Measurements from ENCODE around the gene NT5E. TPM values are rescaled to one million over a fixed set of nuclear protein-coding genes. Genes with fewer than 3 reads are reported as not detected.

The NT5E gene
- 327 and 1,188 TPM in 2 replicates for total RNA-seq

GRCh38 chr6:85449818-85450759 is at the start of gene NT5E:
NT5E (plus strand) TSS chr6:85450083; CDS start chr6:85450140, 57 bp downstream.

Other genes starting within 250 kb of the NT5E start
- gene SNX14, start 143.8 kb downstream of the NT5E start, total RNA-seq = 118 and 138 TPM in 2 replicates
- gene SYNCRIP, start 192.8 kb downstream of the NT5E start, total RNA-seq = 52.3 and 122 TPM in 2 replicates

Data from smooth muscle cell of the umbilical artery (primary cell).